Muscle layer of duodenum (tissue), 2 donors: ENCODE data around the gene DAPP1.

Source experiments
- H3K27ac ChIP-seq: one replicate; pipeline ENCODE4 v1.7.0; 2013; ENCODE audit warnings: mild to moderate bottlenecking, low read length
- H3K27me3 ChIP-seq: one replicate; pipeline ENCODE4 v1.7.0; 2013; ENCODE audit warnings: low read depth, mild to moderate bottlenecking, control low read depth, low read length
- H3K36me3 ChIP-seq, 2 donors: one replicate each; pipeline ENCODE4 v1.7.0; 2013; ENCODE audit warnings: low read length in 2 of 2, control low read depth in 1 of 2, mild to moderate bottlenecking in 1 of 2; ENCODE audit not compliant: insufficient read depth in 2 of 2, control insufficient read depth in 1 of 2
- H3K4me1 ChIP-seq, 2 donors: one replicate each; pipeline ENCODE4 v1.7.0; 2013; ENCODE audit warnings: low read length in 2 of 2, mild to moderate bottlenecking in 2 of 2, control low read depth in 1 of 2, moderate library complexity in 1 of 2; ENCODE audit not compliant: insufficient read depth in 2 of 2, control insufficient read depth in 1 of 2
- H3K4me3 ChIP-seq, 2 donors: one replicate each; pipeline ENCODE4 v1.7.0; 2013; ENCODE audit warnings: low read length in 2 of 2, low read depth in 1 of 2, mild to moderate bottlenecking in 1 of 2
- H3K9me3 ChIP-seq, 2 donors: one replicate each; pipeline ENCODE4 v1.7.0; 2013; ENCODE audit warnings: low read length in 2 of 2, control low read depth in 1 of 2, mild to moderate bottlenecking in 1 of 2; ENCODE audit not compliant: control insufficient read depth in 1 of 2
- donor health status: healthy.

The DAPP1 gene

GRCh38 chr4:99841129-99841528, 24.5 kb downstream of the DAPP1 start:
- H3K4me1 ChIP-seq: no peaks in the 10 kb centered on the region

DNA sequence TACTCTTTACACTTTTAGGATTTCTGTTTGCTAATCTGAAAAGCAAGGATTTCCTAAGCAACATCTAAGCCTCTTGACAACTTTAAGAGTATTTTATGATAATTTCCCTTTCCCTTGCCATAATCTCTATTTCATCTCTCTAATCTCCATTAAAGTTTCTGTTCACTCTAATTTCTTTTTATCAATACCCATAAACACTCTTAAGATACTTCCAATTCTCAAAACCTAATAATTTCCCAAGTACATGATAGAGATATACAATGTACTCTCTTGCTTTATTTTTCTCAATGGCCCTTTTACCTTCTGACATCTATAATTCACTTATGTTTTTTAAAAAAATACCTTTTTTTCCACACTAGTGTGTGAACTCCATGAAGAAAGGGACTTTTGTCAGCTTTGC, 26.8 kb downstream of the DAPP1 start:
- Histone ChIP-seq H3K36me3 (no peaks in the 10 kb centered on the region), H3K9me3 (no peaks in the 10 kb centered on the region), H3K27me3 (no peaks in the 10 kb centered on the region), H3K4me1 (no peaks in the 10 kb centered on the region), H3K4me3 (no peak overlapping the region), H3K27ac (no peak overlapping the region)

More at GRCh38 chr4:99841129-99841528, 24.5 kb downstream of the DAPP1 start:
- no peak overlapping the region for H3K27ac ChIP-seq
- H3K4me3 ChIP-seq: no peak overlapping the region
- H3K36me3 ChIP-seq: no peaks in the 10 kb centered on the region
- H3K9me3 ChIP-seq: no peaks in the 10 kb centered on the region
- no peaks in the 10 kb centered on the region for H3K27me3 ChIP-seq

DNA sequence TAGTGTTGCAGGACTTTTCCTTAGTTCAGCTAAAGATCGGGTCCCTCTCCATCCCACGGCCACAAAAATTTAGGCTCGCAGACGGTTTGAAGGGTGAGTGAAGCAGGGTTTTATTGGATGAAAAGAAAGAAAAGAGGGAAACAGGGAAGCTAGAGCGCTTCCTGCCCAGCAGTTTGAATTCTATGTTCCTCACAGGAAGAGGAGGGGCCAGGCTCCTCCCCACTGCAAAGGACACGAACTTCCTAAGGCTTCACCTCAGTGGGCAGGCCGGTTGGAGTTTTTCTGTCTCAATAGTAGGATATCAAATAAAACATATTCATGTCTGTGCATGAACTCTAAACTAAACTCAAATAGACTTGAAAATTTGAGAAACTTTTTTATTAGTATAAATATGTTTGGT, 27.4 kb downstream of the DAPP1 start:
- no peaks in the 10 kb centered on the region for H3K9me3 ChIP-seq
- H3K27me3 ChIP-seq: no peaks in the 10 kb centered on the region
- H3K27ac ChIP-seq: no peak overlapping the region
- H3K4me1 ChIP-seq: no peaks in the 10 kb centered on the region
- H3K36me3 ChIP-seq: no peaks in the 10 kb centered on the region
- H3K4me3 ChIP-seq: no peak overlapping the region

DNA sequence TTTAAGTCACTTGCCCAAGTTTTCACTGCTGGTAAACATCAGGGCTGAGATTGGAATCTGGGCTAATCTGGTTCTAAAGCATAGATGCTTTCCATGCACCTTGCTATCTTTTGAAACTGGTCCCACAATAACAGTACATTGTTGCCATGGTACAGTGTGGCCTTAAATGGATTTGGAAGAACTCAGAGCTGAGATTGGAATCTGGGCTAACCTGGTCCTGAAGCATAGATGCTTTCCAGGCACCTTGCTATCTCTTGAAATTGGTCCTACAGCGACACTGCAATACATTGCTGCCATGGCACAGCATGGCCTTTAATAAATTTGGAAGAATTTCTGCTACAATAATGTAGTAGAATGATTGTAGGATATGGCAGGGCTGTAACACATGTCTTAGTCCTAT, 28.6 kb downstream of the DAPP1 start:
- Histone ChIP-seq H3K27ac (no peak overlapping the region), H3K9me3 (no peaks in the 10 kb centered on the region), H3K36me3 (no peaks in the 10 kb centered on the region), H3K4me3 (no peak overlapping the region), H3K27me3 (no peaks in the 10 kb centered on the region), H3K4me1 (no peaks in the 10 kb centered on the region)

DNA sequence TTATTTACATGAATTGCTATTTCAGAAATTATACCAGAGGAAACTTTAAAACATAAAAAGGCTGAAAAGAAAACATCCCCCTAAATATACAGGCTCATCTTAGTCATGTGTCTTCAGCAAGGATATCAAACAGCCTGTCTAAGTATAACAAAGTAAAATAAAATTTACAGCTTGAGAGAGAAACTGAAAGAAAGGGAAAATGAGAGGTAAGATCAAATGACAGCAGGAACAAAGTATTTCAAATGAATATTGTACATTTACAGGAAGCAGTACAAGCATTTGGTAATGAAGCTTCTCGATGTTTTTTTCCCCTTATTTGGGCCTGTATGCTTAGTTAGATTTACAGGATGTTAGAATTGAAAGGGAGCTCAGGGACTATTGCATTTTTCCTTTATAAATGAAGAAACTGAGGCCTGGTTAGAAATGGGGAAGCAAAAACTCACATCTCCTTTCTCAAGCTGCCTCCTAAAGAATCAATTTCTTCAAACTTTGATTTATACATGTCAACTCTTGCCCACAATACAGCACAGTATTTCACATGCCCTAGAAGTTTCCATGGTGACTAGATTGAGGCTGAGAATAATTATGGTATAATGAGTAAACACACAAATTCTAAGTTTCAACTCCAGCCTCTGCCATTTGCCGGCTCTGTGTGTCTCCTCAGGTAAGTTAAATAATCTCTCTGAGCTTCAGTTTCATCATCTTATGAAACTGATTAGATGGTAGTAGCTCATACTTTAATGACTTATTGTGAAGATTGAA, 29.3 kb downstream of the DAPP1 start:
- Histone ChIP-seq H3K27ac (no peak overlapping the region), H3K4me3 (no peak overlapping the region), H3K4me1 (no peaks in the 10 kb centered on the region), H3K36me3 (no peaks in the 10 kb centered on the region), H3K9me3 (no peaks in the 10 kb centered on the region), H3K27me3 (no peaks in the 10 kb centered on the region)

DNA sequence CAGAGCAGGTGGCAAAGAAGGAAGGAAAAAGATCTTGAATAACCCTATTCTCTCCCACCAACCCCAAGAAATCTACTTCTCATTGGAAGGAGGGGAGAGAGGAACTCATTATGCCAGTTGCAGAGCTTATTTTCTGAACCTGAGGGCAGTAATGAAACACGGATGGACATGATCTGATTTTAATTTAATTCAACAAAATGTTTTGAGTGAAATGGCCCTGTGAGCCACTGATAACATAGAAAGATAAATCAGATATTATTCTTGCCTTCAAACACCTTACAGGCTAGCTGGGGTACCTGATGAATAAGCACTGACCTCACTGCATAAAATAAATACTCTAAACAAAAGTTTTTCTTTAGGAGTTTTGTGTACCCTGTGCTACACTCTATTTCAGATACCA, 30.3 kb downstream of the DAPP1 start:
- H3K27ac ChIP-seq: no peak overlapping the region
- no peaks in the 10 kb centered on the region for H3K4me1 ChIP-seq

DNA sequence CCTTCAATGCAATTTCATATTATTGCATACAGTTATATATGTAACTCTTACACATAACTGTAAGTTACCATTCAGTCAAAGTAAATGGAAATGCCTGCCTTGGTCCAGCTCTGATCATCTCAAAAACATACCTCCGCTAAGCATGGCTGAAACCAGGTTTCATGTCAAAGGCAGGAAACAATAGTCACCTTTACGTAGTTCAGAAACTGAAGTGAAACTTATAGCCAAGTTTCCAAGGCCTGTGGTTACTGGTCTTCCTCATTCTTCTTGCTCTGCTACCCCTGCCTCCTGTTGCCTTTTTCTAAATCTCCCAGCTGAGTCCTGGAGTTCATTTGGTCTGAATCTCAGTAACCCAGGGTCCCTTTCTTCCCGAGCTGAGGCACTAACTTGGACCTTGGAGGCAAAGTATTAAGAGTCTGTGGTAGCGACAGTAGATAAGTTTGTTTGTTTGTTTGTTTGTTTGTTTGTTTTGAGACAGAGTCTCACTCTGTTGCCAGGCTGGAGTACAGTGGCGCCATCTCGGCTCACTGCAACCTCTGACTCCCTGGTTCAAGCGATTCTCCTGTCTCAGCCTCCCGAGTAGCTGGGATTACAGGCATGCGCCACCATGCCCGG, 30.8 kb downstream of the DAPP1 start:
- Histone ChIP-seq H3K27me3 (no peaks in the 10 kb centered on the region), H3K4me3 (no peak overlapping the region), H3K27ac (no peak overlapping the region), H3K9me3 (no peaks in the 10 kb centered on the region), H3K36me3 (no peaks in the 10 kb centered on the region), H3K4me1 (no peaks in the 10 kb centered on the region)

More for the DNA sequence above, 30.3 kb downstream of the DAPP1 start:
- H3K9me3 ChIP-seq: no peaks in the 10 kb centered on the region
- H3K4me3 ChIP-seq: no peak overlapping the region
- no peaks in the 10 kb centered on the region for H3K36me3 ChIP-seq
- H3K27me3 ChIP-seq: no peaks in the 10 kb centered on the region

DNA sequence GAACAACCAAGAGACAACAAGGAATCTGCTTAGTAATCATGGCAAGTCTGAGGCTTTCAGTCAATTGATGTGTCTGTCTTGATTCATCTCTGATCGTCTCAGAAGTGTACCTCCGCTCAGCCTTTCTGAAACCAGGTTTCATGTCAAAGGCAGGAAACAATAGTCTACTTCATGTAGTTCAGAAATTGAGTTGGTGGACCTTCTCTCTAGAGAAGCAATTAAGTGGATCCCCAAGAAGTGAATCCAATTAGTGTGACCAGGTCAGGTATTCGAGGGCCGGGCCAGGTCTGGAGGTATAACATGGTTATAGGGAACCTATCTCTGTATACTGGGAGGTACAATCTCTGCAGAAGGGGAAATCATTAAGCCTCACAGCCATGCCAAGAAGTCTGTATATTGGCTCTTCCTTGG, 32.0 kb downstream of the DAPP1 start:
- H3K27ac ChIP-seq: no peak overlapping the region
- no peaks in the 10 kb centered on the region for H3K9me3 ChIP-seq

DNA sequence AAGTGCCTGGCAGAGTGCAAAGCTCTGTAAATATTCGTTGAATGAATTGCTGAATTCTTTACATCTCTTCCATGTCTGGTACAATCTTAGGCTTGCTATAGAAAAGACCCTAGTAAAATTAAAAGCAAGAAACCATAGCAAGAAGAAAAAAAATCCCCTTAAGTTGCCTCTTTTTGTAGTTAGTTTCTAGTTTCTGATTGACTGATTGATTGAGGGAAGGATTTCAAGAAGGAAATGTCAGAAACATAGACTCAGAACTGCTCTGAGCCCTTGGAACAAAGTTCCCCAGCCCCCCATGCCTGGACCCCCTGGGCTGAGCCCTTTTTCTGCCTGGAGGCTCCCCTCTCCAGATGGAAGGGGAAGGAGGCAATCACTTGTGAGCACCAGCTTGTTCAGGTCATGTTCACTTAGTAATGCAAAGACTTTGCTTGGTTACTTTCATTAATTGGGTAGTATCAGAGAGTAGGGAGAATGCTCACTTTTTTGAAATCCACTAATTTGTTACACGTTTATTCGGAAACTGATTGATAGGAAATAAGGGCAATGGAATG, 35.6 kb downstream of the DAPP1 start:
- no peak overlapping the region for H3K4me3 ChIP-seq
- H3K36me3 ChIP-seq: no peaks in the 10 kb centered on the region
- no peaks in the 10 kb centered on the region for H3K27me3 ChIP-seq
- no peak overlapping the region for H3K27ac ChIP-seq
- H3K9me3 ChIP-seq: peaks cover 0 to 6% of the 10 kb centered on the region in 2 donors
- peaks cover 0 to 4% of the 10 kb centered on the region in 2 donors for H3K4me1 ChIP-seq

More for the DNA sequence above, 32.0 kb downstream of the DAPP1 start:
- H3K4me1 ChIP-seq: no peaks in the 10 kb centered on the region
- no peak overlapping the region for H3K4me3 ChIP-seq
- H3K27me3 ChIP-seq: no peaks in the 10 kb centered on the region
- H3K36me3 ChIP-seq: no peaks in the 10 kb centered on the region

DNA sequence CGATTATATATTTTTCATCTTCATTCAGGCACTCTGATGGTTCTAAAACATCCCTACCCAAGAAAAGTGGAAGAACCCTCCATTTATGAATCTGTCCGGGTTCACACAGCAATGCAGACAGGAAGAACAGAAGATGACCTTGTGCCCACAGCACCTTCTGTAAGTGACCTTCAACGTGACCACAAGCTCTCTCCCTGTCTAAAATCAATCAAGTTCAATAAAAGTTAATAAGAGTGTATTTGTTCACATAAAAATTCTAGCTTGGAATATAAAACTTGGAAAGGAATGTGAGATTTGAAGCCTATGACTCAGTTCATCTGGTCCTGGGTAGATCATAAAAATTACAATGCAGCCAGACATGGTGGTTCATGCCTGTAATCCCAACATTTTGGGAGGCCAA, 36.6 kb downstream of the DAPP1 start:
- peaks cover 0 to 6% of the 10 kb centered on the region in 2 donors for H3K9me3 ChIP-seq
- no peak overlapping the region for H3K4me3 ChIP-seq
- no peaks in the 10 kb centered on the region for H3K27me3 ChIP-seq
- no peak overlapping the region for H3K27ac ChIP-seq
- H3K36me3 ChIP-seq: no peaks in the 10 kb centered on the region
- H3K4me1 ChIP-seq: peaks cover 0 to 4% of the 10 kb centered on the region in 2 donors

DNA sequence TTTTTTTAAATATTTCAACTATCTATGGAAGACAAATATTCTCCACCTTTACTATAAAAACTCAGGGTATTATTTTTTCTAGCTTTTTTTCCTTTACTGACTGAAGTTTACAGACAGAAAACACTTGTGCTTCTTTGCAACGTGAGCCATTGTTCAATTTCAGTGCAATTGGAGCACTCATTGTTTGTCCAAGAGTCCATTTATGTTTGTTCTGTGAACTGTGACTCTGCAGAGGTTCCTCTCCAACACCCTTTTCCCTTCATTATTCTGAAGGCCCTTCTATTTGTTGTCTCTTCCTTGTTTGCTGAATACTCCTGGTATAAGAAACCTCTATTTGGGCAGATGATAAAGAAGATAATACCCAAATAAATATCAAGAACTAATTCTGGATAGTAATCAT, 37.4 kb downstream of the DAPP1 start:
- Histone ChIP-seq H3K27me3 (no peaks in the 10 kb centered on the region), H3K4me1 (peaks cover 0 to 4% of the 10 kb centered on the region in 2 donors), H3K27ac (no peak overlapping the region), H3K36me3 (no peaks in the 10 kb centered on the region), H3K9me3 (peaks cover 0 to 6% of the 10 kb centered on the region in 2 donors), H3K4me3 (no peak overlapping the region)
